Left forelimb (tissue), 1 donor: ENCODE results near the gene COL21A1.

Experiments used
- DNase-seq: peaks from one replicate; pipeline ENCODE4 v3.0.0-alpha.2; 2018; ENCODE audit warnings: low spot score

The COL21A1 gene

GRCh38 chr6:56187686-56188085, 59.7 kb downstream of the COL21A1 start:
- no peak for DNase-seq

GRCh38 chr6:56176741-56177140, 70.6 kb downstream of the COL21A1 start:
- no peak for DNase-seq

GRCh38 chr6:56173228-56173627, 74.2 kb downstream of the COL21A1 start:
- DNase-seq = no peak

- no peak for DNase-seq
Measured at GRCh38 chr6:56172144-56172543, 75.2 kb downstream of the COL21A1 start.

- DNase-seq = no peak
Measured at GRCh38 chr6:56169366-56169765, 78.0 kb downstream of the COL21A1 start.

GRCh38 chr6:56168596-56168995, 78.8 kb downstream of the COL21A1 start:
- DNase-seq = no peak

- DNase-seq = no peak
Measured at GRCh38 chr6:56162081-56162480, 85.3 kb downstream of the COL21A1 start.

- DNase-seq = no peak
Measured at GRCh38 chr6:56160489-56160888, 86.9 kb downstream of the COL21A1 start.

- no peak for DNase-seq
Measured at GRCh38 chr6:56158571-56158970, 88.8 kb downstream of the COL21A1 start.

- DNase-seq = no peak
Measured at GRCh38 chr6:56156643-56157042, 90.7 kb downstream of the COL21A1 start.

GRCh38 chr6:56155634-56156141, 91.7 kb downstream of the COL21A1 start:
- DNase-seq = no peak

GRCh38 chr6:56154076-56154475, 93.3 kb downstream of the COL21A1 start:
- no peak for DNase-seq

- DNase-seq = no peak
Measured at GRCh38 chr6:56152611-56153010, 94.8 kb downstream of the COL21A1 start.

GRCh38 chr6:56151609-56152224, 95.7 kb downstream of the COL21A1 start:
- peak; percentile 65 for DNase-seq

GRCh38 chr6:56148488-56149186, 98.7 kb downstream of the COL21A1 start:
- DNase-seq = no peak

GRCh38 chr6:56147766-56148165, 99.6 kb downstream of the COL21A1 start:
- no peak for DNase-seq

- no peak for DNase-seq
Measured at GRCh38 chr6:56146086-56146485, 101.3 kb downstream of the COL21A1 start.

- DNase-seq = no peak
Measured at GRCh38 chr6:56145616-56146015, 101.8 kb downstream of the COL21A1 start.

GRCh38 chr6:56144538-56145324, 102.6 kb downstream of the COL21A1 start:
- no peak for DNase-seq

GRCh38 chr6:56143796-56144195, 103.6 kb downstream of the COL21A1 start:
- DNase-seq = no peak

- no peak for DNase-seq
Measured at GRCh38 chr6:56140090-56140489, 107.3 kb downstream of the COL21A1 start.

GRCh38 chr6:56115715-56116114, 131.7 kb downstream of the COL21A1 start:
- DNase-seq = no peak

GRCh38 chr6:56109149-56109548, 138.2 kb downstream of the COL21A1 start:
- no peak for DNase-seq
